Measurements from ENCODE around the gene WDR81.
"Not testable (repeated sequence)": the region's sequence is repeated elsewhere in the genome, so short reads cannot be mapped to it uniquely, and the experiment has no call there.

WDR81 gene

GRCh38 chr17:1727258-1727789 is 2.8 kb downstream of the WDR81 start:
- H3K4me3 ChIP-seq (ENCODE audit: low read length): no peak overlapping the region
- DNase-seq (ENCODE audit: low read depth, low spot score): no peak

DNA sequence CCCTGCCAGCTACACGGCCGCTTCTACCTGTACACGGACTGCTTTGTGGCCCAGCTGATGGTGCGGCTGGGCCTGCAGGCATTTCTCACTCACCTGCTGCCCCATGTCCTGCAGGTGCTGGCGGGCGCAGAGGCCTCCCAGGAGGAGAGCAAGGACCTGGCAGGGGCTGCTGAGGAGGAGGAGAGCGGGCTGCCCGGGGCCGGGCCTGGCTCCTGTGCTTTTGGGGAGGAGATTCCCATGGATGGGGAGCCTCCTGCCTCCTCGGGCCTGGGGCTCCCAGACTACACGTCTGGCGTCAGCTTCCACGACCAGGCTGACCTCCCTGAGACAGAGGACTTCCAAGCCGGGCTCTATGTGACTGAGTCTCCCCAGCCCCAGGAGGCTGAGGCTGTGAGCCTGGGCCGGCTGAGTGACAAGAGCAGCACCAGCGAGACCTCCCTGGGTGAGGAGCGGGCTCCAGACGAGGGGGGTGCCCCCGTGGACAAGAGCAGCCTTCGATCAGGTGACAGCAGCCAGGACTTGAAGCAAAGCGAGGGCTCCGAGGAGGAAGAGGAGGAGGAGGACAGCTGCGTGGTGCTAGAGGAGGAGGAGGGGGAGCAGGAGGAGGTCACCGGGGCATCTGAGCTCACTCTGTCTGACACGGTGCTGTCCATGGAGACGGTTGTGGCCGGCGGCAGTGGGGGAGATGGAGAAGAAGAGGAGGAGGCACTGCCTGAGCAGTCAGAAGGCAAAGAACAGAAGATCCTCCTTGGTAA is 3.5 kb downstream of the WDR81 start:
- no peak for DNase-seq (ENCODE audit: low read depth, low spot score)
- no peak overlapping the region for H3K4me3 ChIP-seq (ENCODE audit: low read length)

- H3K4me3 ChIP-seq (ENCODE audit: low read length): no peak overlapping the region
- no peak for DNase-seq (ENCODE audit: low read depth, low spot score)
Observed at GRCh38 chr17:1729966-1730325, 5.4 kb downstream of the WDR81 start.

- DNase-seq (ENCODE audit: low read depth, low spot score): no peak
- H3K4me3 ChIP-seq (ENCODE audit: low read length): no peak overlapping the region
Observed at GRCh38 chr17:1730326-1731193, 6.1 kb downstream of the WDR81 start.

DNA sequence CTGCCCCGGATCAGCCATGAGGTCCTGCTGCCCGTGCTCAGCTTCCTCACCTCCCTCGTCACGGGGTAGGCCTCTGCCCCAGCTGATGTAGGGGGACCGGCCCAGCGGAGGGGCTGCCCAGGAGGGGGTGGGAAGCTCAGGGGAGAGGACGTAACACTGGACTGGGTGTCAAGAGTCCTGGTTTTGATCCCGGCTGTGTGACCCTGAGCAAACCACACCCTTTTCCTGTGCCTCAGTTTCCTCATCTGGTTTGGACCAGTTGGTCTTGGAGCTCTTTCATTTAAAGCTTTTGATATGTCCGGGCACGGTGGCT is 6.6 kb downstream of the WDR81 start:
- DNase-seq (ENCODE audit: low read depth, low spot score): no peak
- H3K4me3 ChIP-seq (ENCODE audit: low read length): no peak overlapping the region

- no peak for DNase-seq (ENCODE audit: low read depth, low spot score)
Observed at GRCh38 chr17:1732241-1732832, 7.8 kb downstream of the WDR81 start.

GRCh38 chr17:1732833-1733321 is 8.4 kb downstream of the WDR81 start:
- no peak for DNase-seq (ENCODE audit: low read depth, low spot score)
- no peak overlapping the region for H3K4me3 ChIP-seq (ENCODE audit: low read length)

More at GRCh38 chr17:1732241-1732832, 7.8 kb downstream of the WDR81 start:
- H3K4me3 ChIP-seq (ENCODE audit: low read length): no peak overlapping the region

DNA sequence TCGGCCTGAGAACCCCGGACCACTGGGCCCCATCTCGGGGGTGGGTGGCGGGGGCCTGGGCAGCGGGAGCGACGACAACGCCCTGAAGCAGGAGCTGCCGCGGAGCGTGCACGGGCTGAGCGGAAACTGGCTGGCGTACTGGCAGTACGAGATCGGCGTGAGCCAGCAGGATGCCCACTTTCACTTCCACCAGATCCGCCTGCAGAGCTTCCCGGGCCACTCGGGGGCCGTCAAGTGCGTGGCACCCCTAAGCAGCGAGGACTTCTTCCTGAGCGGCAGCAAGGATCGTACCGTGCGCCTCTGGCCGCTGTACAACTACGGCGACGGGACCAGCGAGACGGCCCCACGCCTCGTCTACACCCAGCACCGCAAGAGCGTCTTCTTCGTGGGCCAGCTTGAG is 9.3 kb downstream of the WDR81 start:
- H3K4me3 ChIP-seq (ENCODE audit: low read length): no peak overlapping the region
- DNase-seq (ENCODE audit: low read depth, low spot score): no peak

DNA sequence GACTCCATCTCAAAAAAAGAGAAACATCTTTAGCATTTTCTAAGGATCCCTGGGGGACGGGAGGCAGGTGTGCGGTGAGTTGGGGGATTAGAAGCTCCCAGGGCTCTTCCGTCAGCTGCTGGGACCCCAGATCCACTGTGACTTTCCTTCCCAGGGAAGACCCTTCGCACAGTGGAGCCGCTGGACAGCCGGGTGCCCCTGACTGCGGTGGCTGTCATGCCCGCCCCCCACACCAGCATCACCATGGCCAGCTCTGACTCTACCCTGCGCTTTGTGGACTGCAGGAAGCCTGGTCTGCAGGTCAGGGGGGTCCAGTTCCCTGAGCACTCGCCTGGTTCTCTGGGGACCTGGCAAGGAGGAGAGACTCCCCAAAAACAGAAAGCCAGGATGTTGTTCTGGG is 10.9 kb downstream of the WDR81 start:
- no peak for DNase-seq (ENCODE audit: low read depth, low spot score)
- no peak overlapping the region for H3K4me3 ChIP-seq (ENCODE audit: low read length)

DNA sequence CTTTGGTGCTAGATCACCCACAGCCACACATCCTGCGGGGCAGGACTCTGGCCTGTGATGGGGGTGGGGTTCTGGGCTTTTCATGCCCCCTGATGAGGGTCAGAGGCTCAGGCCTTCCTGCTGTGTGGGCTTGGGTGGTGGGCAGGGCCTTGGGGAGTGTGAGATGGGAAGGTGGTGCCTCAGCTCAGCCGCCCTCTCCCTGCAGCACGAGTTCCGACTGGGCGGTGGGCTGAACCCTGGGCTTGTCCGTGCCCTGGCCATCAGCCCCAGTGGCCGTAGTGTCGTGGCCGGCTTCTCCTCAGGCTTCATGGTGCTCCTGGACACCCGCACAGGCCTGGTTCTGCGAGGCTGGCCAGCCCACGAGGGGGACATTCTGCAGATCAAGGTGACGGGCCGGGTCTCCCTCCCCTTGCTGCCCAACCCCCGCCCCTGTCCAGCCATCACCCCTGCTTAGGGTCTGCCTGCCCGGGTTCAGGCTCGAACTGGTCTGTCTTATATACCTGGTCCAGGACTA is 11.4 kb downstream of the WDR81 start:
- no peak overlapping the region for H3K4me3 ChIP-seq (ENCODE audit: low read length)
- no peak for DNase-seq (ENCODE audit: low read depth, low spot score)

DNA sequence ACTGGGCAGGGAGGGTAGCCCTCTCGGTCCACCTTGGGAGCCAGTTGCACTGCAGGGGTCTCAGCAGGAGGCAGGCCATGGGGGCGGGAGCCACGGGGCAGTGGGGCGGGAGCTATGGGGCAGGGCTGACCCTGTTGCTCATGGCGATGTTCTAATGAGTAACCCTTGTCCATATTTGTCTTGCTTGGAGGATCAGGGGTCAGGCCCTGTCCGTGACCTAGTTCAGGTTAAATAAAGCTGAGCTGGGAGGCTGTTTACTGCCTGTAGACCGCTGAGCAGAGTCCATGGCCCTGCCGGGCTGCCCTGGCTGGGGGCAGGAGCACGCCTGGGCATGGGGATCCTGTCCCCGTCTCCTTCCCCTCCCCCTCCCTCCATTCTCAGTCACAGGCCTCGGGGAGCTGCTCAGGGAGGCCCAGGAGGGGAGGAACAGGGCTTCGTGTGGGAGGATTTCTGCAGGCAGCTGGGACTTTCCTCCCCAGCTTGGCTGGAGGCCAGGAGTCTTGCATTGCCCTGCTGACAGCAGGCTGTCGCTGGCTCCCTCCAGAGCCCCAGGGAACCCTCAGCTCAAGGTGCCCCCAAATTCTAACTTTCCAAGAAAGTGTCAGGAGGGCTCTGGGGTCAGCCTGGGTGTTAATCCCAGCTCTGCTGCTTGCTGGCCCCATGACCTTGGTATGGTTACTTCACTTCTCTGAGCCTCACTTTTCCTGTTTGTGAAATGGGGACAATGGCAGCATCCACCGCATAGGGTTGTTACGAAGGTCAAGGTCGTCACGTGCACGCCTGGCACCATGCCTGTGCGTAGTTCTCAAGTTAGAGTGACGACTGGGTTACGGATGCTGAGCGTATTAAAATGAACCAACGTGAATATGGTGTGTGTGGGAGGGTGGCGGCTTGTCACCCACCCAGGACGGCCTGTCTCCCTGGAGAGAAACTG is 12.1 kb downstream of the WDR81 start:
- no peak overlapping the region for H3K4me3 ChIP-seq (ENCODE audit: low read length)
- DNase-seq (ENCODE audit: low read depth, low spot score): no peak

DNA sequence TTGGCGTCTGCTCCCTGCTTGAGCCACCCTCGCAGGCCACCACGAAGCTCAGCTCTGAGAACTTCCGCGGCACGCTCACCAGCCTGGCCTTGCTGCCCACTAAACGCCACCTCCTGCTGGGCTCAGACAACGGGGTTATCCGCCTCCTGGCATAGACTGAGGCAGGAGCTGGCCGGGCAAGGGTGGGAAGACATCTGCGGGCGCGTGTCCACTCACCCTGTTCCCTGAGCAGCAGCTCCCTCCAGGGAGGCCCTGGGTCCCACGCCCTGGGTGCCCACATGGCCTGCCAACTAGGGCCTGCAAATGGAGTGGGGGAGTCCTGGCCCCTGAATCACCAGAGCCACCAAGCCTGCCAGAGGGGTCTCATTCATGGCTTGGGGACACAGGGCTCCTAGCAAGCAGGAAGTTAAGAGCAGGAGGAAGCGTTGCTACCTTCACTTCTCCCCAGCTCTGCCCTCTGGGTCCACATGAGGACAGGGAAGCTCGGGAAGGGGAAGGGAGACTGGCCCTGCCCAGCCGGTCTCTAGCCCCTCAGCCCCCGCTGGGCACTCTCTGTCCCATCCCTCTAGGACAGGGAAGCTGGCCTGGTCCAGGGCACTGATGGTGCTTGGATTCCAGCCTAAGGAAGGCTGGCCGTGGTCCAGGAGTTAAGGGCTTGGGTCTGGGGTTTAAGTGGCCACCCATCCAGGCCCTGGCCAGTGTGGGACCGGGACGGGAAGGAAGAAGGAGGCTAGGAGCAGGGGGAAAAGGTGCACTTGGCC is 13.2 kb downstream of the WDR81 start:
- H3K4me3 ChIP-seq (ENCODE audit: low read length): no peak overlapping the region
- DNase-seq (ENCODE audit: low read depth, low spot score): no peak

GRCh38 chr17:1741899-1742298 is 17.4 kb downstream of the WDR81 start:
- not testable (repeated sequence) for DNase-seq (ENCODE audit: low read depth, low spot score); H3K4me3 ChIP-seq (ENCODE audit: low read length)

DNA sequence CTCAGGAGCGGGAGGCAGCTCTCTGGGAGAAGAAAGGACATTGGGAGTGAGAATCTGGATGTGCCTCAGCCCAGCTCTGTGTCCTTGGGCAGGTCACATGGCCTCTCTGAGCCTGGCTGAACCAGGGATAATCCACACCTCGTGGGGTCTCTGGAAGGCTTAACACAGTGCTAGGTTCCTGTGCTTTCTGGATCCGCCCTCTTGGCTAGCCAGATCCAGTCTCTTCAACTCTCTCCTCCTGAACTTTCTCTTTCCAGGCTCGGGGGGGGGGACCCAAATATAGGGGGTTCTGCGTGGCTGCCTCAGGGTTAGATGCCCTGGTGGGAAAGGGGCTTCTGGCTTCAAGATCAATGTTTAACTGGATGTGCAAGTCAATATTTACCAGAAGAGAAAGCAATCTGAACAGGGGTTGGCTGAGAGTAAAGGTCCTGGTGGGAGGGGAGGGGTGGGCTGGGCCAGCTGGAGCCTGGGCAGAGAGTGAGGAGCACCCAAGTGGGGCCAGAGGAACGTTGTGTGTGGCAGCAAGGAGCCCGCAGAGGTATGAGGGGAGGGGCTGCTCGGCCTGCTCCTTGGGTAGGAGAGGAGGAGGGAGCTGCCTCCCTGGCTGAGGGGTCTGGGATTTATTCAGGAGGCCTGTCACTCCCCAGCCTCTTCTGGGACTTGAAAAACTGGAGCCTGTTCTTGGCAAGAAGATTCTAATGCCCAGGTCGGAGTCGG is 18.0 kb downstream of the WDR81 start, which contains the start of gene SERPINF2:
Gene SERPINF2 (plus strand): TSS at position 501 of the 717 bp plus-strand sequence. CDS start 2,125 bp downstream, outside the sequence.
- no peak within 1 kb of the TSS for H3K4me3 ChIP-seq (ENCODE audit: low read length)

DNA sequence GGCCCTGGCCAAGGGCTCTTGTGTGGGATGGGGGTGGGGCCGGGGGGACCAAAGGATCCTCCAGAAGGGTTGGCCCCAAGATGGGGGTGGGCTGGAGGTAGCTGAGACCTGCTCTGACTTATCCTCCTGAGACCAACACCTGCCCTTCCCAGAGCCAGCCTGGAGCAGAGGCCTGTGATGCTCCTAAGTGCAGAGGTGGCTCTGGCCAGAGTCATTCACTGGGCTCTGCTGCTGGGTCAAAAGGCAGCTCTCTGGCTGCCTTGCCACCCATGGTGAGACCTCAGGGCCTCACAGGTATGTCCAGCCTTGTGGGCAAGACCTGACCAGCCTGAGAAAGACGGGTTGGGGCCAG is 18.6 kb downstream of the WDR81 start:
- DNase-seq (ENCODE audit: low read depth, low spot score): no peak
- no peak overlapping the region for H3K4me3 ChIP-seq (ENCODE audit: low read length)

More for the DNA sequence above, 18.0 kb downstream of the WDR81 start, which contains the start of gene SERPINF2:
- no peak for DNase-seq (ENCODE audit: low read depth, low spot score)

- H3K4me3 ChIP-seq (ENCODE audit: low read length): no peak overlapping the region
- no peak for DNase-seq (ENCODE audit: low read depth, low spot score)
Observed at GRCh38 chr17:1744551-1745512, 20.3 kb downstream of the WDR81 start.

All from Jurkat, Clone E6-1 (cell line).